HCT116 (cell line): Measurements from ENCODE around the gene CYB5D1. TPM values are rescaled to one million over a fixed set of nuclear protein-coding genes. Genes with fewer than 3 reads are reported as not detected.

Source experiments
- ATAC-seq: fragments of 200-7000 bp; cut with Tn5 transposase; 2 replicates; pipeline ENCODE4 v1.9.1; 2020; ENCODE audit warnings: mild to moderate bottlenecking, moderate library complexity
- BruUV-seq: library from RNA; stranded (reverse); fragments of 400-500 nt; replicated peaks from 2 replicates; lab custom pipeline; 2021; lab: Mats Ljungman, UMichigan
- CTCF ChIA-PET: fragments of 300-600 bp; sonication (Branson Sonifier 250); formaldehyde crosslinking; loops from one replicate; lab custom pipeline; 2021; ENCODE audit warnings: antibody characterized with exemption; lab: Charles Lee
- POLR2A ChIA-PET: fragments of 300-600, 350-600 bp; sonication (Branson Sonifier 250); formaldehyde crosslinking; loops from one replicate; lab custom pipeline; 2021; ENCODE audit warnings: antibody characterized with exemption; lab: Charles Lee
- RAD21 ChIA-PET, 2 experiments: fragments of 300-600 bp; sonication (Branson Sonifier 250); formaldehyde crosslinking; loops; one replicate each; lab custom pipeline; 2023; ENCODE audit warnings: low total read pairs in 2 of 2; ENCODE audit not compliant: uncharacterized antibody in 2 of 2, unreplicated experiment in 2 of 2, low non-redundant PET in 1 of 2; lab: Charles Lee
- DNase-seq: peaks from one replicate; pipeline ENCODE4 v3.0.0-alpha.2; 2010; ENCODE audit warnings: low read depth, low spot score
- H2AFZ ChIP-seq: fragments of 200-600 bp; shearing (Covaris generic), sonication (generic); 2 replicates; pipeline ENCODE4 v1.6.1; 2017; ENCODE audit warnings: low read depth, mixed run types, mixed read lengths, antibody characterized with exemption, low read length; ENCODE audit not compliant: poor library complexity, severe bottlenecking
- H3K27ac ChIP-seq: 2 replicates; pipeline ENCODE4 v1.5.1; 2012; ENCODE audit warnings: low read depth, low read length
- H3K27me3 ChIP-seq: fragments of 200-600 bp; sonication (generic); 2 replicates; pipeline ENCODE4 v1.6.1; 2016; ENCODE audit warnings: mixed run types, low read length, mixed read lengths; ENCODE audit not compliant: insufficient read depth
- H3K36me3 ChIP-seq, 2 experiments: fragments of 200-500 bp in 1 of 2; fragments of 200-600 bp in 1 of 2; sonication (Bioruptor generic) in 1 of 2; sonication (generic) in 1 of 2; 2 replicates each; pipeline versions ENCODE4 v1.5.1 to v1.6.1; 2014 to 2016; ENCODE audit warnings: low read length in 2 of 2, inconsistent platforms in 1 of 2, mixed read lengths in 1 of 2, mixed run types in 1 of 2; ENCODE audit not compliant: insufficient read depth in 2 of 2, control insufficient read depth in 1 of 2
- H3K4me1 ChIP-seq, 2 experiments: fragments of 200-600 bp in 1 of 2; sonication (generic) in 1 of 2; 2 replicates each; pipeline versions ENCODE4 v1.5.1 to v1.6.1; 2012 to 2017; ENCODE audit warnings: low read length in 2 of 2, inconsistent platforms in 1 of 2, mild to moderate bottlenecking in 1 of 2, mixed read lengths in 1 of 2, mixed run types in 1 of 2, moderate library complexity in 1 of 2; ENCODE audit not compliant: insufficient read depth in 2 of 2, control insufficient read depth in 1 of 2
- H3K4me2 ChIP-seq: fragments of 200-600 bp; sonication (generic); 2 replicates; pipeline ENCODE4 v1.6.1; 2017; ENCODE audit warnings: mixed run types, low read length, mixed read lengths
- H3K4me3 ChIP-seq, 2 experiments: fragments of 200-600 bp in 1 of 2; sonication (generic) in 1 of 2; replicated peaks in 1 of 2; 2 replicates each; pipeline ENCODE4 v1.5.1; 2011 to 2016; ENCODE audit warnings: low read length in 2 of 2, control low read depth in 1 of 2, low read depth in 1 of 2, mild to moderate bottlenecking in 1 of 2, mixed read lengths in 1 of 2, mixed run types in 1 of 2
- H3K79me2 ChIP-seq: fragments of 200-600 bp; sonication (generic); 2 replicates; pipeline ENCODE4 v1.6.1; 2017; ENCODE audit warnings: mild to moderate bottlenecking, mixed run types, low read length, moderate library complexity, mixed read lengths; ENCODE audit not compliant: insufficient read depth
- H3K9ac ChIP-seq: fragments of 200-600 bp; sonication (generic); 2 replicates; pipeline ENCODE4 v1.6.1; 2016; ENCODE audit warnings: low read length, mixed read lengths
- H3K9me2 ChIP-seq: fragments of 200-600 bp; sonication (generic), shearing (Covaris generic); 2 replicates; pipeline ENCODE4 v1.6.1; 2017; ENCODE audit warnings: mixed run types, mild to moderate bottlenecking, moderate library complexity; ENCODE audit not compliant: insufficient read depth
- H3K9me3 ChIP-seq, 2 experiments: fragments of 200-500 bp in 1 of 2; fragments of 200-600 bp in 1 of 2; sonication (Bioruptor generic) in 1 of 2; sonication (generic) in 1 of 2; 2 replicates each; pipeline ENCODE4 v1.6.1; 2014 to 2017; ENCODE audit warnings: low read length in 2 of 2, mixed read lengths in 2 of 2, inconsistent platforms in 1 of 2, low read depth in 1 of 2, mild to moderate bottlenecking in 1 of 2, mixed run types in 1 of 2, moderate library complexity in 1 of 2; ENCODE audit not compliant: control insufficient read depth in 1 of 2, insufficient read depth in 1 of 2
- H4K20me1 ChIP-seq: fragments of 200-600 bp; sonication (generic), shearing (Covaris generic); 2 replicates; pipeline ENCODE4 v1.6.1; 2017; ENCODE audit warnings: mixed run types, mild to moderate bottlenecking, moderate library complexity; ENCODE audit not compliant: insufficient read depth
- CBX3 ChIP-seq: IDR thresholded peaks from 2 replicates; pipeline ENCODE4 v1.6.1; 2012; ENCODE audit warnings: low read depth
- CEBPB ChIP-seq: IDR thresholded peaks from 2 replicates; pipeline ENCODE4 v1.6.1; 2012; ENCODE audit warnings: low read depth
- ELF1 ChIP-seq: IDR thresholded peaks from 2 replicates; pipeline ENCODE4 v1.6.1; 2012; ENCODE audit warnings: low read depth, borderline replicate concordance
- EZH2 ChIP-seq: fragments of 200-600 bp; sonication (generic); IDR thresholded peaks from 2 replicates; pipeline ENCODE4 v1.6.1; 2017; ENCODE audit warnings: antibody characterized with exemption, mixed run types
- EZH2phosphoT487 ChIP-seq: fragments of 200-600 bp; IDR thresholded peaks from 2 replicates; pipeline ENCODE4 v1.6.1; 2018; ENCODE audit warnings: antibody characterized with exemption, borderline replicate concordance
- FOSL1 ChIP-seq: IDR thresholded peaks from 2 replicates; pipeline ENCODE4 v1.6.1; 2012; ENCODE audit warnings: low read depth
- JUND ChIP-seq: IDR thresholded peaks from 2 replicates; pipeline ENCODE4 v1.6.1; 2012
- POLR2A ChIP-seq: IDR thresholded peaks from 2 replicates; pipeline ENCODE4 v1.7.0; 2011; ENCODE audit warnings: borderline replicate concordance; ENCODE audit not compliant: insufficient read depth, insufficient read length; ENCODE audit errors: extremely low read depth
- POLR2AphosphoS5 ChIP-seq: IDR thresholded peaks from 2 replicates; pipeline ENCODE4 v1.6.1; 2011; ENCODE audit warnings: mild to moderate bottlenecking, low read depth, low read length, moderate library complexity
- RAD21 ChIP-seq: IDR thresholded peaks from 2 replicates; pipeline ENCODE4 v1.6.1; 2012; ENCODE audit warnings: low read depth, mild to moderate bottlenecking
- SIN3A ChIP-seq: IDR thresholded peaks from 2 replicates; pipeline ENCODE4 v1.6.1; 2012; ENCODE audit warnings: low read depth
- TCF7L2 ChIP-seq: IDR thresholded peaks from 2 replicates; pipeline ENCODE4 v1.7.0; 2011; ENCODE audit warnings: borderline replicate concordance, inconsistent platforms; ENCODE audit not compliant: insufficient read depth, insufficient read length; ENCODE audit errors: extremely low read depth
- YY1 ChIP-seq: IDR thresholded peaks from 2 replicates; pipeline ENCODE4 v1.6.1; 2011; ENCODE audit warnings: low read length, low read depth, moderate library complexity, mild to moderate bottlenecking; ENCODE audit not compliant: insufficient replicate concordance; ENCODE audit errors: extremely low read depth
- ZFX ChIP-seq: fragments of 450-650 bp; IDR thresholded peaks from 2 replicates; pipeline ENCODE4 v1.6.1; 2017
- ZNF274 ChIP-seq: fragments of 200-500 bp; sonication (Bioruptor generic); IDR thresholded peaks from 2 replicates; pipeline ENCODE4 v1.6.1; 2014; ENCODE audit warnings: mild to moderate bottlenecking, low read depth, low read length, inconsistent platforms
- intact Hi-C: fragments of 100-400 bp; cut with micrococcal nuclease; formaldehyde crosslinking; loops from 2 replicates; pipeline ENCODE4 v1.10.0; 2022
- total RNA-seq: library from RNA; stranded (reverse); gene quantifications from one replicate; pipeline ENCODE4 v1.2.1, GENCODE V29; 2021; ENCODE audit not compliant: unreplicated experiment
- TF ChIP-seq, protein P1 (sequence below): IDR thresholded peaks from 2 replicates; pipeline ENCODE4 v1.6.1; 2011; ENCODE audit warnings: mild to moderate bottlenecking, low read length, moderate library complexity; ENCODE audit not compliant: insufficient replicate concordance; ENCODE audit errors: extremely low read depth
- TF ChIP-seq, protein P2 (sequence below): IDR thresholded peaks from 2 replicates; pipeline ENCODE4 v1.6.1; 2012
- TF ChIP-seq, protein P3 (sequence below), 3 experiments: fragments of 200-600 bp in 1 of 3; sonication (generic) in 1 of 3; IDR thresholded peaks in 2 of 3; conservative IDR thresholded peaks in 1 of 3; 2 replicates each; pipeline ENCODE4 v1.5.1; 2012 to 2017; ENCODE audit warnings: low read depth in 2 of 3, low read length in 2 of 3, antibody characterized with exemption in 1 of 3, borderline replicate concordance in 1 of 3, control low read depth in 1 of 3, mild to moderate bottlenecking in 1 of 3, mixed read lengths in 1 of 3, mixed run types in 1 of 3, moderate library complexity in 1 of 3; ENCODE audit not compliant: insufficient read depth in 1 of 3
- TF ChIP-seq, protein P4 (sequence below): IDR thresholded peaks from 2 replicates; pipeline ENCODE4 v1.6.1; 2012; ENCODE audit warnings: low read depth

CYB5D1 gene
- total RNA-seq, 1 experiment from 2014 or later, result 21.5 TPM

DNA sequence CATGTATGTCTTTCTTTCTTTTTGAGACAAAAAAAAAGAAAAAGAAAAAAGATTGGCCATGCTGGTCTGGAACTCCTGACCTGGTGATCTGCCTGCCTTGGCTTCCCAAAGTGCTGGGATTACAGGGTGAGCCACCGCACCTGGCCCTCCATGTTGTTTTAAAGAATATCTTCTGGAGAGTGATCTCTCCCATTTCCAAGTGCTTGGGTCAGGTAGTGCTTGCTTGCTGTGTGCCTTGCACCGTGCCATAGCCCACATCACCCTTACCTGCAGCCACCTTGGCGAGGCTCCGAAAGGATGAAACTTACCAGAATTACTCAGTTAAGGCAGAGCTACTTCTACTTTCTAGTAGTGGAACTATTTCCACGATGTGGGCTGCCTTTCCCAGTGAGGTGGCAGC is 42.8 kb upstream of the CYB5D1 start:
- Histone ChIP-seq H3K4me1 (peaks cover 0 to 2% of the 10 kb centered on the region in 2 experiments; a peak in 3 of 4 replicates), H3K9me2 (no peaks in the 10 kb centered on the region), H3K9ac (no peak overlapping the region), H3K9me3 (no peaks in the 10 kb centered on the region), H3K36me3 (no peaks in the 10 kb centered on the region), H3K4me3 (no peak overlapping the region), H3K27ac (no peak overlapping the region), H4K20me1 (no peaks in the 10 kb centered on the region), H3K27me3 (no peaks in the 10 kb centered on the region), H3K4me2 (no peak overlapping the region), H3K79me2 (no peaks in the 10 kb centered on the region), H2AFZ (no peak overlapping the region)
- DNase-seq (no peak), ATAC-seq (no peak)
- no TSS peak for BruUV-seq
- intact Hi-C loops, result no loop called here
- ChIA-PET POLR2A (no interaction called here), CTCF (no interaction called here), RAD21 (no interaction called here)
- TF ChIP-seq JUND, result no peak
- no peak for TF ChIP-seq EZH2phosphoT487
- TF ChIP-seq EZH2, result no peak
- TF ChIP-seq TCF7L2, result no peak
- TF ChIP-seq CEBPB, result no peak
- TF ChIP-seq, protein P1, sequence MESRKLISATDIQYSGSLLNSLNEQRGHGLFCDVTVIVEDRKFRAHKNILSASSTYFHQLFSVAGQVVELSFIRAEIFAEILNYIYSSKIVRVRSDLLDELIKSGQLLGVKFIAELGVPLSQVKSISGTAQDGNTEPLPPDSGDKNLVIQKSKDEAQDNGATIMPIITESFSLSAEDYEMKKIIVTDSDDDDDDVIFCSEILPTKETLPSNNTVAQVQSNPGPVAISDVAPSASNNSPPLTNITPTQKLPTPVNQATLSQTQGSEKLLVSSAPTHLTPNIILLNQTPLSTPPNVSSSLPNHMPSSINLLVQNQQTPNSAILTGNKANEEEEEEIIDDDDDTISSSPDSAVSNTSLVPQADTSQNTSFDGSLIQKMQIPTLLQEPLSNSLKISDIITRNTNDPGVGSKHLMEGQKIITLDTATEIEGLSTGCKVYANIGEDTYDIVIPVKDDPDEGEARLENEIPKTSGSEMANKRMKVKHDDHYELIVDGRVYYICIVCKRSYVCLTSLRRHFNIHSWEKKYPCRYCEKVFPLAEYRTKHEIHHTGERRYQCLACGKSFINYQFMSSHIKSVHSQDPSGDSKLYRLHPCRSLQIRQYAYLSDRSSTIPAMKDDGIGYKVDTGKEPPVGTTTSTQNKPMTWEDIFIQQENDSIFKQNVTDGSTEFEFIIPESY, result no peak
- no peak for TF ChIP-seq POLR2AphosphoS5
- TF ChIP-seq YY1, result no peak
- TF ChIP-seq, protein P2, sequence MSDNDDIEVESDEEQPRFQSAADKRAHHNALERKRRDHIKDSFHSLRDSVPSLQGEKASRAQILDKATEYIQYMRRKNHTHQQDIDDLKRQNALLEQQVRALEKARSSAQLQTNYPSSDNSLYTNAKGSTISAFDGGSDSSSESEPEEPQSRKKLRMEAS, result no peak
- no peak for TF ChIP-seq ZNF274
- TF ChIP-seq, protein P3, sequence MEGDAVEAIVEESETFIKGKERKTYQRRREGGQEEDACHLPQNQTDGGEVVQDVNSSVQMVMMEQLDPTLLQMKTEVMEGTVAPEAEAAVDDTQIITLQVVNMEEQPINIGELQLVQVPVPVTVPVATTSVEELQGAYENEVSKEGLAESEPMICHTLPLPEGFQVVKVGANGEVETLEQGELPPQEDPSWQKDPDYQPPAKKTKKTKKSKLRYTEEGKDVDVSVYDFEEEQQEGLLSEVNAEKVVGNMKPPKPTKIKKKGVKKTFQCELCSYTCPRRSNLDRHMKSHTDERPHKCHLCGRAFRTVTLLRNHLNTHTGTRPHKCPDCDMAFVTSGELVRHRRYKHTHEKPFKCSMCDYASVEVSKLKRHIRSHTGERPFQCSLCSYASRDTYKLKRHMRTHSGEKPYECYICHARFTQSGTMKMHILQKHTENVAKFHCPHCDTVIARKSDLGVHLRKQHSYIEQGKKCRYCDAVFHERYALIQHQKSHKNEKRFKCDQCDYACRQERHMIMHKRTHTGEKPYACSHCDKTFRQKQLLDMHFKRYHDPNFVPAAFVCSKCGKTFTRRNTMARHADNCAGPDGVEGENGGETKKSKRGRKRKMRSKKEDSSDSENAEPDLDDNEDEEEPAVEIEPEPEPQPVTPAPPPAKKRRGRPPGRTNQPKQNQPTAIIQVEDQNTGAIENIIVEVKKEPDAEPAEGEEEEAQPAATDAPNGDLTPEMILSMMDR (IDR thresholded peaks at IDR 0.05 in 2 of 3, conservative IDR thresholded peaks at IDR 0.05 in 1 of 3; ENCODE audit: borderline replicate concordance in 1 of 3, insufficient read depth in 1 of 3, low read depth in 2 of 3, low read length in 2 of 3), result no peak
- no peak for TF ChIP-seq RAD21
- TF ChIP-seq POLR2A, result no peak
- TF ChIP-seq CBX3, result no peak
- TF ChIP-seq, protein P4, sequence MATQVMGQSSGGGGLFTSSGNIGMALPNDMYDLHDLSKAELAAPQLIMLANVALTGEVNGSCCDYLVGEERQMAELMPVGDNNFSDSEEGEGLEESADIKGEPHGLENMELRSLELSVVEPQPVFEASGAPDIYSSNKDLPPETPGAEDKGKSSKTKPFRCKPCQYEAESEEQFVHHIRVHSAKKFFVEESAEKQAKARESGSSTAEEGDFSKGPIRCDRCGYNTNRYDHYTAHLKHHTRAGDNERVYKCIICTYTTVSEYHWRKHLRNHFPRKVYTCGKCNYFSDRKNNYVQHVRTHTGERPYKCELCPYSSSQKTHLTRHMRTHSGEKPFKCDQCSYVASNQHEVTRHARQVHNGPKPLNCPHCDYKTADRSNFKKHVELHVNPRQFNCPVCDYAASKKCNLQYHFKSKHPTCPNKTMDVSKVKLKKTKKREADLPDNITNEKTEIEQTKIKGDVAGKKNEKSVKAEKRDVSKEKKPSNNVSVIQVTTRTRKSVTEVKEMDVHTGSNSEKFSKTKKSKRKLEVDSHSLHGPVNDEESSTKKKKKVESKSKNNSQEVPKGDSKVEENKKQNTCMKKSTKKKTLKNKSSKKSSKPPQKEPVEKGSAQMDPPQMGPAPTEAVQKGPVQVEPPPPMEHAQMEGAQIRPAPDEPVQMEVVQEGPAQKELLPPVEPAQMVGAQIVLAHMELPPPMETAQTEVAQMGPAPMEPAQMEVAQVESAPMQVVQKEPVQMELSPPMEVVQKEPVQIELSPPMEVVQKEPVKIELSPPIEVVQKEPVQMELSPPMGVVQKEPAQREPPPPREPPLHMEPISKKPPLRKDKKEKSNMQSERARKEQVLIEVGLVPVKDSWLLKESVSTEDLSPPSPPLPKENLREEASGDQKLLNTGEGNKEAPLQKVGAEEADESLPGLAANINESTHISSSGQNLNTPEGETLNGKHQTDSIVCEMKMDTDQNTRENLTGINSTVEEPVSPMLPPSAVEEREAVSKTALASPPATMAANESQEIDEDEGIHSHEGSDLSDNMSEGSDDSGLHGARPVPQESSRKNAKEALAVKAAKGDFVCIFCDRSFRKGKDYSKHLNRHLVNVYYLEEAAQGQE, result no peak
- TF ChIP-seq ELF1, result no peak
- TF ChIP-seq FOSL1, result no peak
- no peak for TF ChIP-seq SIN3A
- no peak for TF ChIP-seq ZFX
